Amygdala (tissue), 56 donors: ENCODE measurements around the gene MICA.
"Not testable (repeated sequence)": the region's sequence is repeated elsewhere in the genome, so short reads cannot be mapped to it uniquely, and the experiment has no call there.

Experiments
- DNase-seq, 56 donors: peaks; one replicate each; lab custom pipeline; 2025; lab: John Stamatoyannopoulos, UW

The MICA gene

GRCh38 chr6:31403283-31404060 lies at the start of gene MICA:
Gene MICA, plus strand, starts transcription at chr6:31403595. Its CDS starts 38 bp downstream, at chr6:31403633.
- DNase-seq: peak in 50 of 56 donors; percentile 9 to 83 (median 52)

- DNase-seq: no peak
Measured at GRCh38 chr6:31354158-31354863, 49.1 kb upstream of the MICA start.

- no peak for DNase-seq
Measured at GRCh38 chr6:31354864-31355582, 48.4 kb upstream of the MICA start.

GRCh38 chr6:31355583-31355948 lies 47.8 kb upstream of the MICA start:
- no peak for DNase-seq

- peak in 4 of 56 donors; percentile 1 to 41 (median 14) for DNase-seq
Measured at GRCh38 chr6:31356216-31356945, 47.0 kb upstream of the MICA start.

- peak in 49 of 56 donors; percentile 8 to 82 (median 53) for DNase-seq
Measured at GRCh38 chr6:31356946-31357466, 46.4 kb upstream of the MICA start, which contains the start of gene HLA-B. Gene HLA-B, minus strand, starts transcription at chr6:31357179. Its CDS starts 21 bp downstream, at chr6:31357158.

- DNase-seq: no peak
Measured at GRCh38 chr6:31357886-31358285, 45.5 kb upstream of the MICA start.

GRCh38 chr6:31358302-31358701 lies 45.1 kb upstream of the MICA start:
- no peak for DNase-seq

GRCh38 chr6:31359581-31359980 lies 43.8 kb upstream of the MICA start:
- no peak for DNase-seq

- no peak for DNase-seq
Measured at GRCh38 chr6:31362751-31363150, 40.6 kb upstream of the MICA start.

- DNase-seq: no peak
Measured at GRCh38 chr6:31363811-31364210, 39.6 kb upstream of the MICA start.

- DNase-seq: no peak
Measured at GRCh38 chr6:31365864-31366263, 37.5 kb upstream of the MICA start.

- DNase-seq: peak in 55 of 56 donors; percentile 11 to 91 (median 69)
Measured at GRCh38 chr6:31366693-31367470, 36.5 kb upstream of the MICA start.

- no peak for DNase-seq
Measured at GRCh38 chr6:31368461-31368860, 34.9 kb upstream of the MICA start.

- DNase-seq: not testable (repeated sequence)
Measured at GRCh38 chr6:31374118-31374517, 29.3 kb upstream of the MICA start.

- no peak for DNase-seq
Measured at GRCh38 chr6:31375699-31376098, 27.7 kb upstream of the MICA start.

- DNase-seq: no peak
Measured at GRCh38 chr6:31377029-31377428, 26.4 kb upstream of the MICA start.

GRCh38 chr6:31378062-31378720 lies 25.2 kb upstream of the MICA start:
- DNase-seq: no peak

GRCh38 chr6:31378721-31379103 lies 24.7 kb upstream of the MICA start:
- no peak for DNase-seq
